Measurements from ENCODE around the gene CTBP1. TPM values are rescaled to one million over a fixed set of nuclear protein-coding genes. Genes with fewer than 3 reads are reported as not detected.

CTBP1 gene
- total RNA-seq, 1 donor from 2014 or later, result 165 TPM

DNA sequence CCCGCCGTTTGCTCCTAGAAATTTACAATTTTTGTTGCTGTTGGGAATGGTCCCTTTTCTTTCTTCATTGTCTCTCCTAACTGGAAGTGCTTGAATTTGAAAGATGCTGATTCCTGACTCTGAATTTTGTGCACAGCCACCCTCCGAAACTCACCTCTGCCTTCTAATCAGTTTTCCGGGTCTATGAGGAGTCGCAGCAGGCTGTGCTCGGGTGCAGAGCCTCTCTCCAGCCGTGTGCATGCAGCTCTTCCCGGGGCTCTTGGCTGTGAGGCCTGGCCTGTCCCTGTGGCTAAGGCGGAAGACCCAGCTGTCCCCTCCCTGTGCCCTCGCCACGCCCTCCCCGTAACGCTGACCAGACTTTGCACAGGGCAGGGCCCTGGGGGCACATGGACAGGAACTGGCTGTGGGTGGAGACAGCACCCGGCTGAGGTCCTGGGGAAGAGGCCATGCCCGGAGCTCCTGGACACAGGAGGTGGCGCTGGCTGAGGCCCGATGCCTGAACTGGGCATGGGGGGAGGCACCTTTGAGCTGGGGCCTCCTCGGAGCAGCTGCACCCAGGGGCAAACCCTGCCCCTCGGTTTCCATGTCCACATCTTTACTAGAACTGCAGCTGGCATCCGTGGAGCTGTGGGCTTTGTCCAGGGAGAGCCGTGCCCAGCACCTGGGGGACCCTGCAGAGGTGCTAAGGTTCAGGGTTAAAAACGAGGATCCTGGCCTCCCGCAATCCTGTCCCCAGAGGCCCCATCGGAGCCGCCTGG lies 43.9 kb downstream of the CTBP1 start:
- TF ChIP-seq, protein P1, sequence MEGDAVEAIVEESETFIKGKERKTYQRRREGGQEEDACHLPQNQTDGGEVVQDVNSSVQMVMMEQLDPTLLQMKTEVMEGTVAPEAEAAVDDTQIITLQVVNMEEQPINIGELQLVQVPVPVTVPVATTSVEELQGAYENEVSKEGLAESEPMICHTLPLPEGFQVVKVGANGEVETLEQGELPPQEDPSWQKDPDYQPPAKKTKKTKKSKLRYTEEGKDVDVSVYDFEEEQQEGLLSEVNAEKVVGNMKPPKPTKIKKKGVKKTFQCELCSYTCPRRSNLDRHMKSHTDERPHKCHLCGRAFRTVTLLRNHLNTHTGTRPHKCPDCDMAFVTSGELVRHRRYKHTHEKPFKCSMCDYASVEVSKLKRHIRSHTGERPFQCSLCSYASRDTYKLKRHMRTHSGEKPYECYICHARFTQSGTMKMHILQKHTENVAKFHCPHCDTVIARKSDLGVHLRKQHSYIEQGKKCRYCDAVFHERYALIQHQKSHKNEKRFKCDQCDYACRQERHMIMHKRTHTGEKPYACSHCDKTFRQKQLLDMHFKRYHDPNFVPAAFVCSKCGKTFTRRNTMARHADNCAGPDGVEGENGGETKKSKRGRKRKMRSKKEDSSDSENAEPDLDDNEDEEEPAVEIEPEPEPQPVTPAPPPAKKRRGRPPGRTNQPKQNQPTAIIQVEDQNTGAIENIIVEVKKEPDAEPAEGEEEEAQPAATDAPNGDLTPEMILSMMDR (IDR thresholded peaks at IDR 0.05; ENCODE audit: unreplicated experiment), result no peak
- peaks cover 6% of the 10 kb centered on the region for H3K4me1 Mint-ChIP-seq (ENCODE audit: unreplicated experiment)
- peak; percentile 2 for DNase-seq (ENCODE audit: low spot score)

DNA sequence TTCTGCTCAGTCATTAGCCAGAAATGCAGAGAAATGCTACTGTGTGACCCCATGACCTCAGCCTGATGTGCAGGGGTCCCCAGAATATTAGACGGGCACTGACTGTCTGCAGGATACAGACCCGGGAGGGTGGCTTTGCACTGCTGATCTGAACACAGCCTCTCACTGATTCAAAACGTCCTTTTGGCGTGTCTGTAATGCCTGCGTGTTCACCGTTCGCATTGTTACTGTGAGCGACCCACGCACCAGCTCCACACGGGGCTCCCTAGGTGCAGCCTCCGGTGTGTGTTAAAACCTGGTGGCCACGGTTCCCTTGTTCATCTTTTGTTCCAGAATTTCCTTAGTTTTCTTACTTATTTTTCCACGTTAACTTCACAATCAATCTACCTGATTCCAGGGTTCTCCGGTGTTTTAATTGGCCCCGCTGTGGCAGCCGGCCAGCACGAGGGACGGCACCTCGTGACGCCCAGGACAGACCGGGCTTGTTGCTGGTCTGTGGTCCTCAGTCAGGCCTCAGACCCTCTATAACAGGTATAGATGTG lies 44.6 kb downstream of the CTBP1 start:
- H3K36me3 Mint-ChIP-seq (ENCODE audit: low read depth, unreplicated experiment), result no peaks in the 10 kb centered on the region
- no peaks in the 10 kb centered on the region for H3K9me3 Mint-ChIP-seq (ENCODE audit: unreplicated experiment)

More for the DNA sequence above, 43.9 kb downstream of the CTBP1 start:
- H3K27me3 Mint-ChIP-seq (ENCODE audit: unreplicated experiment), result peaks cover 9% of the 10 kb centered on the region
- H3K27ac Mint-ChIP-seq (ENCODE audit: unreplicated experiment), result no peak overlapping the region
- no peaks in the 10 kb centered on the region for H3K36me3 Mint-ChIP-seq (ENCODE audit: low read depth, unreplicated experiment)
- no peaks in the 10 kb centered on the region for H3K9me3 Mint-ChIP-seq (ENCODE audit: unreplicated experiment)
- no peak overlapping the region for H3K4me3 Mint-ChIP-seq (ENCODE audit: unreplicated experiment)

DNA sequence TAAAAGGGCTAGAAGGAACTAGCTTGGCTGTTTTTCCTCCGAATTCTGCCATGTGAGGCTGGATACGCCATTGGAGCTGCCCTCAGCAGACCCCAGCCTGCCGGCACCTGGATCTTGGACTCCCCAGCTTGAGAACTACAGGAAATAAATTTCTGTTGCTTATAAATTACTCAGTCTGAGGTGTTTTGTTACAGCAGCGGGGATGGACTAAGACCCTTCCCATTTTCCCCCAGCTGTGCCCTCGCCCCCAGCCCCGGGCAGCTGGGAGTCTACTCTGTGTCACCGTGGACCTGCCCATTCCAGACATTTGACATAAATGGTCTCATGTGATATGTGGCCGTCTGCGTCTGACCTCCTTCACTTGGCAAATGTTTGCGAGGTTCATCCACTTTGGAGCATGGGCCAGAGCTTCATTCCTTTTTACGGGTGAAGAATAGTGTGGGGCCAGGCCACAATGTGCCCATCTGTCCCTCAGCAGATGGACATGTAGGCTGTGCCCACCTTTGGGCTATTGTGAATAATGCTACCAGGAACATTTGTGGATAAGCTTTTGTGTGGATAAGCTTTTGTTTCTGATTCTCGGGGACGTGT lies 45.8 kb downstream of the CTBP1 start:
- Mint-ChIP-seq H3K36me3 (ENCODE audit: low read depth, unreplicated experiment) (no peaks in the 10 kb centered on the region), H3K27me3 (ENCODE audit: unreplicated experiment) (peaks cover 6% of the 10 kb centered on the region), H3K9me3 (ENCODE audit: unreplicated experiment) (no peaks in the 10 kb centered on the region), H3K4me1 (ENCODE audit: unreplicated experiment) (peaks cover 6% of the 10 kb centered on the region), H3K4me3 (ENCODE audit: unreplicated experiment) (no peak overlapping the region), H3K27ac (ENCODE audit: unreplicated experiment) (no peak overlapping the region)
- TF ChIP-seq, protein P1 (IDR thresholded peaks at IDR 0.05; ENCODE audit: unreplicated experiment), result no peak
- DNase-seq (ENCODE audit: low spot score), result no peak

More for the DNA sequence above, 44.6 kb downstream of the CTBP1 start:
- Mint-ChIP-seq H3K4me1 (ENCODE audit: unreplicated experiment) (peaks cover 6% of the 10 kb centered on the region), H3K27ac (ENCODE audit: unreplicated experiment) (no peak overlapping the region), H3K4me3 (ENCODE audit: unreplicated experiment) (no peak overlapping the region), H3K27me3 (ENCODE audit: unreplicated experiment) (peaks cover 9% of the 10 kb centered on the region)
- no peak for DNase-seq (ENCODE audit: low spot score)
- TF ChIP-seq, protein P1 (IDR thresholded peaks at IDR 0.05; ENCODE audit: unreplicated experiment), result no peak

DNA sequence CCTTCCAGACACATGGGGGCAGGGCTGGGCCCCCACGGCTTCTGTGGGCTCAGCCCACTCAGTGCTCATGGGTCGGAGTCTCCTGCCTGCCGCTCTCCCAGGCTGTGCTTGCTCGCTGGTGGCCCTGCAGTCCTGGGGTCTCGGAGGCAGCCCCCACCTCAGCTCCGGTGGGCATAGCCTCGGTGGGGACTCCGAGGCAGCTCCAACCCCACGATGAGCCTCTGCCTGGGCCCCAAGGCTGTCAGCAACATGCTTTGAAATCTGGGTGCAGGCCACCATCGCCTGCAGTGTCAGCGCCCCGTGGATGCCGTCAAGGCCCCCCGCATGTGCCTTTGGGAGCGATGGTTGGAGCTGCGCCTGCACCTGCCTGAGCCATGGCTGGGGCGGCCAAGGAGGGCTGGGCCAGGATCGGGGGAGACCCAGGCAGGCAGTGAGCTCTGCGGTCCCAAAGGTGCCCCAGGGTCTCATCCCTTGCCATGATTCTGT lies 46.4 kb downstream of the CTBP1 start:
- Mint-ChIP-seq H3K4me1 (ENCODE audit: unreplicated experiment) (peaks cover 6% of the 10 kb centered on the region), H3K27me3 (ENCODE audit: unreplicated experiment) (peaks cover 6% of the 10 kb centered on the region), H3K4me3 (ENCODE audit: unreplicated experiment) (no peak overlapping the region), H3K9me3 (ENCODE audit: unreplicated experiment) (no peaks in the 10 kb centered on the region), H3K36me3 (ENCODE audit: low read depth, unreplicated experiment) (no peaks in the 10 kb centered on the region), H3K27ac (ENCODE audit: unreplicated experiment) (no peak overlapping the region)
- no peak for DNase-seq (ENCODE audit: low spot score)
- TF ChIP-seq, protein P1 (IDR thresholded peaks at IDR 0.05; ENCODE audit: unreplicated experiment), result no peak

Data from endothelial cell (in vitro differentiated cells).